ENCODE results near the gene ZNF333.

DNA sequence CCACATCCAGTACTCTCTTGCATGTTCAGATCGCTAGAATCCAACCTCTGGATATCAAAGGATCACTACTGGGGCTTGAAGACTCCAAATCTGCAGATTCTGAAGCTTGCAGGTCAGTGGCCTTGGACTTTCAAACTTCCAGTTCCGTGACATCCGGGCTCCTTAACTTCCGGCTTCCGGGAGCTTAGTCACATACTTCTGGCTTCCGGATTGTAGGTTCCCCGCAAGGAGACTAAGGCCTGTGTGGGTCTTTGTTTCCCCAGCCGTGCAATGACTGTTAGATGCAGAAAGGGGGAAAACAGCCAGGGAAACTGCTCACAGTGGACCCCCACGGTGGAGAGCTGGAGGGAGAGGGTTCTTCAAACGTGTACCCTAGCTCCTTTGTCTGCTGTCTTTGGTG lies 41.4 kb downstream of the ZNF333 start:
- TF ChIP-seq POLR2AphosphoS5 (IDR thresholded peaks at IDR 0.05; ENCODE audit: low read depth, low read length) (no peak), TAF1 (IDR thresholded peaks at IDR 0.05; ENCODE audit: borderline replicate concordance, insufficient read depth, low read length) (no peak), SIN3A (IDR thresholded peaks at IDR 0.05; ENCODE audit: borderline replicate concordance, insufficient read depth, low read length) (no peak)
- TF ChIP-seq, protein P1, sequence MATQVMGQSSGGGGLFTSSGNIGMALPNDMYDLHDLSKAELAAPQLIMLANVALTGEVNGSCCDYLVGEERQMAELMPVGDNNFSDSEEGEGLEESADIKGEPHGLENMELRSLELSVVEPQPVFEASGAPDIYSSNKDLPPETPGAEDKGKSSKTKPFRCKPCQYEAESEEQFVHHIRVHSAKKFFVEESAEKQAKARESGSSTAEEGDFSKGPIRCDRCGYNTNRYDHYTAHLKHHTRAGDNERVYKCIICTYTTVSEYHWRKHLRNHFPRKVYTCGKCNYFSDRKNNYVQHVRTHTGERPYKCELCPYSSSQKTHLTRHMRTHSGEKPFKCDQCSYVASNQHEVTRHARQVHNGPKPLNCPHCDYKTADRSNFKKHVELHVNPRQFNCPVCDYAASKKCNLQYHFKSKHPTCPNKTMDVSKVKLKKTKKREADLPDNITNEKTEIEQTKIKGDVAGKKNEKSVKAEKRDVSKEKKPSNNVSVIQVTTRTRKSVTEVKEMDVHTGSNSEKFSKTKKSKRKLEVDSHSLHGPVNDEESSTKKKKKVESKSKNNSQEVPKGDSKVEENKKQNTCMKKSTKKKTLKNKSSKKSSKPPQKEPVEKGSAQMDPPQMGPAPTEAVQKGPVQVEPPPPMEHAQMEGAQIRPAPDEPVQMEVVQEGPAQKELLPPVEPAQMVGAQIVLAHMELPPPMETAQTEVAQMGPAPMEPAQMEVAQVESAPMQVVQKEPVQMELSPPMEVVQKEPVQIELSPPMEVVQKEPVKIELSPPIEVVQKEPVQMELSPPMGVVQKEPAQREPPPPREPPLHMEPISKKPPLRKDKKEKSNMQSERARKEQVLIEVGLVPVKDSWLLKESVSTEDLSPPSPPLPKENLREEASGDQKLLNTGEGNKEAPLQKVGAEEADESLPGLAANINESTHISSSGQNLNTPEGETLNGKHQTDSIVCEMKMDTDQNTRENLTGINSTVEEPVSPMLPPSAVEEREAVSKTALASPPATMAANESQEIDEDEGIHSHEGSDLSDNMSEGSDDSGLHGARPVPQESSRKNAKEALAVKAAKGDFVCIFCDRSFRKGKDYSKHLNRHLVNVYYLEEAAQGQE (IDR thresholded peaks at IDR 0.05; ENCODE audit: insufficient read depth in 1 of 2, low read depth in 2 of 2, low read length in 2 of 2), result no peak

Data from PFSK-1 (cell line).